Liver (tissue), 9 donors: Measurements from ENCODE around the gene FOXG1. TPM values are rescaled to one million over a fixed set of nuclear protein-coding genes. Genes with fewer than 3 reads are reported as not detected.

Source experiments
- DNase-seq: peaks from one replicate; pipeline ENCODE4 v3.0.0-alpha.2; 2017; ENCODE audit warnings: low spot score
- H3K27ac ChIP-seq, 2 donors: one replicate each; pipeline ENCODE4 v1.7.0; 2013; ENCODE audit warnings: inconsistent platforms in 2 of 2, low read length in 2 of 2, control low read depth in 1 of 2, low read depth in 1 of 2, mild to moderate bottlenecking in 1 of 2
- H3K27me3 ChIP-seq, 4 donors: one replicate each; pipeline versions ENCODE4 v1.6.1 to v1.7.0; 2013; ENCODE audit warnings: low read length in 3 of 4, inconsistent platforms in 1 of 4, mild to moderate bottlenecking in 1 of 4, moderate library complexity in 1 of 4; ENCODE audit not compliant: control insufficient read depth in 4 of 4, insufficient read depth in 4 of 4
- H3K36me3 ChIP-seq, 4 donors: one replicate each; pipeline versions ENCODE4 v1.6.1 to v1.7.0; 2013; ENCODE audit warnings: low read length in 3 of 4, mild to moderate bottlenecking in 3 of 4, low read depth in 1 of 4, moderate library complexity in 1 of 4; ENCODE audit not compliant: control insufficient read depth in 4 of 4, insufficient read depth in 3 of 4
- H3K4me1 ChIP-seq, 4 donors: one replicate each; pipeline versions ENCODE4 v1.6.1 to v1.7.0; 2013; ENCODE audit warnings: low read length in 3 of 4, mild to moderate bottlenecking in 3 of 4, moderate library complexity in 1 of 4; ENCODE audit not compliant: control insufficient read depth in 4 of 4, insufficient read depth in 4 of 4
- H3K4me3 ChIP-seq, 3 donors: one replicate each; pipeline versions ENCODE4 v1.6.1 to v1.7.0; 2013; ENCODE audit warnings: low read length in 3 of 3, control low read depth in 1 of 3, low read depth in 1 of 3, mild to moderate bottlenecking in 1 of 3
- H3K9ac ChIP-seq, 2 donors: one replicate each; pipeline ENCODE4 v1.7.0; 2013; ENCODE audit warnings: low read length in 2 of 2, mild to moderate bottlenecking in 2 of 2, moderate library complexity in 2 of 2, control low read depth in 1 of 2, low read depth in 1 of 2
- H3K9me3 ChIP-seq, 4 donors: one replicate each; pipeline versions ENCODE4 v1.6.1 to v1.7.0; 2013; ENCODE audit warnings: low read length in 3 of 4; ENCODE audit not compliant: control insufficient read depth in 4 of 4
- CTCF ChIP-seq: fragments of 150-350 bp; IDR thresholded peaks from 2 replicates; pipeline ENCODE4 v1.5.1; 2017; ENCODE audit warnings: improper control_type of control experiment, low read depth, low read length; ENCODE audit not compliant: missing input control
- EGR1 ChIP-seq, 2 donors: IDR thresholded peaks; 2 replicates each; pipeline ENCODE4 v1.6.1; 2016 to 2018; ENCODE audit warnings: antibody characterized with exemption in 2 of 2, low read depth in 2 of 2
- FOXA2 ChIP-seq: IDR thresholded peaks from 2 replicates; pipeline ENCODE4 v1.6.1; 2016; ENCODE audit warnings: antibody characterized with exemption
- GABPA ChIP-seq, 2 donors: IDR thresholded peaks in 1 of 2; conservative IDR thresholded peaks in 1 of 2; 2 replicates each; pipeline ENCODE4 v1.6.1; 2016; ENCODE audit warnings: antibody characterized with exemption in 2 of 2, mild to moderate bottlenecking in 1 of 2, moderate library complexity in 1 of 2
- HNF4A ChIP-seq, 2 donors: conservative IDR thresholded peaks; 2 replicates each; pipeline ENCODE4 v1.6.1; 2016; ENCODE audit warnings: antibody characterized with exemption in 2 of 2, mild to moderate bottlenecking in 2 of 2
- HNF4G ChIP-seq: IDR thresholded peaks from 2 replicates; pipeline ENCODE4 v1.6.1; 2016; ENCODE audit warnings: antibody characterized with exemption
- JUND ChIP-seq, 2 donors: IDR thresholded peaks; 2 replicates each; pipeline ENCODE4 v1.6.1; 2016; ENCODE audit warnings: antibody characterized with exemption in 2 of 2
- RAD21 ChIP-seq, 2 donors: IDR thresholded peaks; 2 replicates each; pipeline ENCODE4 v1.6.1; 2016; ENCODE audit warnings: antibody characterized with exemption in 2 of 2, mild to moderate bottlenecking in 2 of 2
- TAF1 ChIP-seq: conservative IDR thresholded peaks from 2 replicates; pipeline ENCODE4 v1.6.1; 2016; ENCODE audit warnings: antibody characterized with exemption, mild to moderate bottlenecking
- ZBTB33 ChIP-seq: IDR thresholded peaks from 2 replicates; pipeline ENCODE4 v1.6.1; 2016; ENCODE audit warnings: antibody characterized with exemption
- WGBS: extraction: QIAGEN DNeasy Blood & Tissue Kit; methylation state at CpG from one replicate; pipeline ENCODE4 v1.1.7; 2013; 5-methylcytosine and 5-hydroxymethylcytosine counted together
- polyA plus RNA-seq, 2 donors: library from polyadenylated mRNA; stranded (reverse) in 1 of 2; unstranded in 1 of 2; fragments of 200-250 nt in 1 of 2; fragments of >200 nt in 1 of 2; fragmentation: Nextera tagmentation in 1 of 2; extraction: Ambion mirVana in 1 of 2; gene quantifications; one replicate each; pipeline versions ENCODE4 v1.2.1 to v1.2.3, GENCODE V29; 2013 to 2015
- total RNA-seq, 2 donors: library from RNA; depleted of rRNA; stranded (reverse); fragments of >200 nt; gene quantifications; one replicate each; pipeline ENCODE4 v1.2.3, GENCODE V29; 2014
- TF ChIP-seq, protein P1 (sequence below): IDR thresholded peaks from 2 replicates; pipeline ENCODE4 v1.6.1; 2016; ENCODE audit warnings: antibody characterized with exemption, mild to moderate bottlenecking
- donor health status: healthy.
- donor health status: healthy.
- donor health status: healthy.
- donor health status: healthy.
- donor health status: healthy.

The FOXG1 gene
- total and polyA plus RNA-seq, 4 donors, result not detected

- no peak for DNase-seq
- Histone ChIP-seq H3K36me3 (no peaks in the 10 kb centered on the region), H3K4me1 (peaks cover 0 to 20% (median under 1%) of the 10 kb centered on the region in 4 donors), H3K9me3 (no peaks in the 10 kb centered on the region), H3K9ac (no peak overlapping the region), H3K4me3 (no peak overlapping the region), H3K27ac (no peak overlapping the region), H3K27me3 (peaks cover 5 to 38% (median 23%) of the 10 kb centered on the region in 4 donors)
- no peak for TF ChIP-seq EGR1 (IDR thresholded peaks at IDR 0.05; ENCODE audit: low read depth in 2 of 2)
- TF ChIP-seq JUND (IDR thresholded peaks at IDR 0.05), result no peak
- TF ChIP-seq ZBTB33, result no peak
- TF ChIP-seq TAF1, result no peak
- no peak for TF ChIP-seq FOXA2
- 4% methylated on average over 18 of the region's 18 CpGs for WGBS
These were observed 10.2 kb upstream of the FOXG1 start for GRCh38 chr14:28756269-28756883.

DNA sequence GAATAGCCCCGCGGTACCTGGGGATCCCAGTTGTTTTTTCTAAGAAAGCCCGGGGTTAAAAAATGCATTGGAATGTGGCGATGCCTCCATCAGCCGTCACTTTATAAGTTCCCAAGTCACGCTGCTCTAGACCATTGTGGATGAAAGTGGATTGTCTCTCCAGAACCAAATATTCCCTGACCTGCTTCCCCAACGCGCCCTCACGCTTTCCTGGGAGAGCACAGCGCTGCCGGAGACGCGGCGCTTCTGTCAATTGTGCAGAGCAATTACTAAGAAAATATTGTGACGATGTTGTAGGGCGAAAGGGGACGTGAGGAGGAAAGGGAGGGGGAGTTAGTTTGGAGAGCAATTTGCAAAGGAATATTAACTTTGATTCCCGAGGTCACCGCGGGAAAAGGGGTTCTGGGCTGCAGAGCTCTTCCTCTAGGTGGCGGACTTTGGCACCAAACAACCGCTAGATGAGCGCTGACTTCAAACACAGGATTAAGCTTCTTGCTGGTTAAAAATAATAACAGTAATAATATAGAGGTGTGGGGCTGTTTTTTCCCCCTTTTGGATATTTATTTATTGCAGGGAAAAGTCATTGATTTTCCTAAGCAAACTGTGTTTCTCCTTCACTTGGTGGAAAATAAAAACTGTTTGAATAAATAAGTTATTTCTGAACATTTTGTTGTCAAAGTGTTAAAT is 9.6 kb upstream of the FOXG1 start:
- DNase-seq, result no peak
- H3K27me3 ChIP-seq, result peaks cover 8 to 42% (median 26%) of the 10 kb centered on the region in 4 donors
- H3K36me3 ChIP-seq, result no peaks in the 10 kb centered on the region
- H3K4me1 ChIP-seq, result peaks cover 0 to 20% (median under 1%) of the 10 kb centered on the region in 4 donors
- no peak overlapping the region for H3K4me3 ChIP-seq
- TF ChIP-seq RAD21 (IDR thresholded peaks at IDR 0.05) (peak; percentile 49 to 50), FOXA2 (no peak), ZBTB33 (no peak), CTCF (peak; percentile 36), TAF1 (no peak), HNF4A (conservative IDR thresholded peaks at IDR 0.05) (peak; percentile 21 to 60), HNF4G (no peak), GABPA (IDR thresholded peaks at IDR 0.05 in 1 of 2, conservative IDR thresholded peaks at IDR 0.05 in 1 of 2) (no peak)
- TF ChIP-seq, protein P1, sequence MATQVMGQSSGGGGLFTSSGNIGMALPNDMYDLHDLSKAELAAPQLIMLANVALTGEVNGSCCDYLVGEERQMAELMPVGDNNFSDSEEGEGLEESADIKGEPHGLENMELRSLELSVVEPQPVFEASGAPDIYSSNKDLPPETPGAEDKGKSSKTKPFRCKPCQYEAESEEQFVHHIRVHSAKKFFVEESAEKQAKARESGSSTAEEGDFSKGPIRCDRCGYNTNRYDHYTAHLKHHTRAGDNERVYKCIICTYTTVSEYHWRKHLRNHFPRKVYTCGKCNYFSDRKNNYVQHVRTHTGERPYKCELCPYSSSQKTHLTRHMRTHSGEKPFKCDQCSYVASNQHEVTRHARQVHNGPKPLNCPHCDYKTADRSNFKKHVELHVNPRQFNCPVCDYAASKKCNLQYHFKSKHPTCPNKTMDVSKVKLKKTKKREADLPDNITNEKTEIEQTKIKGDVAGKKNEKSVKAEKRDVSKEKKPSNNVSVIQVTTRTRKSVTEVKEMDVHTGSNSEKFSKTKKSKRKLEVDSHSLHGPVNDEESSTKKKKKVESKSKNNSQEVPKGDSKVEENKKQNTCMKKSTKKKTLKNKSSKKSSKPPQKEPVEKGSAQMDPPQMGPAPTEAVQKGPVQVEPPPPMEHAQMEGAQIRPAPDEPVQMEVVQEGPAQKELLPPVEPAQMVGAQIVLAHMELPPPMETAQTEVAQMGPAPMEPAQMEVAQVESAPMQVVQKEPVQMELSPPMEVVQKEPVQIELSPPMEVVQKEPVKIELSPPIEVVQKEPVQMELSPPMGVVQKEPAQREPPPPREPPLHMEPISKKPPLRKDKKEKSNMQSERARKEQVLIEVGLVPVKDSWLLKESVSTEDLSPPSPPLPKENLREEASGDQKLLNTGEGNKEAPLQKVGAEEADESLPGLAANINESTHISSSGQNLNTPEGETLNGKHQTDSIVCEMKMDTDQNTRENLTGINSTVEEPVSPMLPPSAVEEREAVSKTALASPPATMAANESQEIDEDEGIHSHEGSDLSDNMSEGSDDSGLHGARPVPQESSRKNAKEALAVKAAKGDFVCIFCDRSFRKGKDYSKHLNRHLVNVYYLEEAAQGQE, result no peak
- H3K9ac ChIP-seq, result no peak overlapping the region
- H3K27ac ChIP-seq, result no peak overlapping the region
- 3% methylated on average over 23 of the region's 23 CpGs for WGBS
- H3K9me3 ChIP-seq, result no peaks in the 10 kb centered on the region
